ENCODE measurements around the gene GSS. TPM values are rescaled to one million over a fixed set of nuclear protein-coding genes. Genes with fewer than 3 reads are reported as not detected.

Gene GSS
- 18.3 TPM for total RNA-seq

DNA sequence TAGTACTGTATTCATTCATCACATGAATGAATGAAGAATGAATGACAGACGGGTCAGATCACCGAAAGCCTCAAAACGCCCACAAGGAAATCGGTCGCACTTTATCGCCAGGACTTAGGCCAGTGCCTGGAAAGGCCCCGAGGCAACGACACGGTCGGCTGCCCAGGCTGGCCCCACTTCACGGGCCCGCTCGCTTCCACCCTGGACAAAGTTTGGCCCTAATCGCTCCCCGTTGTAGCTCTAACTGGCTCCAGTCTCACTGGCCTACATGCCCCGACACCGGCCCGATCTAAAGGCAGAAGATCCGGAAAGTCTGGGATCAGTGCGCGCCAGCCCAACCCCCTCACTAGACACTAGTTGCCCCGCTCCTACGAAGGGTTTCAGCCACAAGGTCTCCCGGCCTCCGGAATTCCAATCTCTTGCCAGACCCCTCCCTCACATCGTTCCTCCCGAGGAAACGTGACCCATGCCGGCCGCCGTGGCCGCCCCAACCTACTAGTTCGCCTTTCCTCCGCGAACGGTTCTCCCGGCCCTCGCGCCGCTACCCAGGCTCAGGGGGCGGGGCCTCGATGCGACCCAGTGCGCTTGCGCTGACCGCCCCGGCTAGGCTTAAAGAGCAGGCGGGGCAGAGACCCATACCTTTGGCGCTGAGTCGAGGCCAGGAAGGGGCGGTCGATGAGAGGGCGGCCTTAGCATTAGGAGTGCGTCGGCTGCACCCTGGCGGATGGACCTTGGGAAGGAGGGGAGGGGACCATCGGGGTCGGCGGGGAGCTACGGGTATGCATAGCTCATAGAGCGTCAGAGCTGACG is at the start of gene GSS, which contains the start of gene MYH7B:
TSS of gene GSS (minus strand) at position 576 of the 810 bp plus-strand sequence. CDS start 3,954 bp downstream, outside the sequence.
TSS of gene MYH7B (plus strand) at position 638 of the 810 bp plus-strand sequence. CDS start 22,138 bp downstream, outside the sequence.
- Histone ChIP-seq H3K27ac (ENCODE audit: low read depth, low read length) (peak within 1 kb of the TSS; percentile 97), H3K36me3 (ENCODE audit: control insufficient read depth in 3 of 3, insufficient read depth in 3 of 3, low read length in 3 of 3) (no peaks in the 10 kb centered on the region), H3K4me3 (ENCODE audit: low read length in 3 of 3) (peak within 1 kb of the TSS; percentile 92 to 98 (median 93)), H3K9me3 (ENCODE audit: control insufficient read depth in 3 of 3, low read length in 3 of 3) (no peaks in the 10 kb centered on the region), H3K9ac (ENCODE audit: low read depth in 1 of 3, low read length in 3 of 3) (peak within 1 kb of the TSS; percentile 92 to 98 (median 93)), H3K4me1 (ENCODE audit: control insufficient read depth in 3 of 3, insufficient read depth in 3 of 3, low read length in 3 of 3) (peaks cover 30 to 33% (median 30%) of the 10 kb centered on the region in 3 donors), H3K27me3 (ENCODE audit: control insufficient read depth in 3 of 3, insufficient read depth in 3 of 3, low read length in 3 of 3) (no peaks in the 10 kb centered on the region)

DNA sequence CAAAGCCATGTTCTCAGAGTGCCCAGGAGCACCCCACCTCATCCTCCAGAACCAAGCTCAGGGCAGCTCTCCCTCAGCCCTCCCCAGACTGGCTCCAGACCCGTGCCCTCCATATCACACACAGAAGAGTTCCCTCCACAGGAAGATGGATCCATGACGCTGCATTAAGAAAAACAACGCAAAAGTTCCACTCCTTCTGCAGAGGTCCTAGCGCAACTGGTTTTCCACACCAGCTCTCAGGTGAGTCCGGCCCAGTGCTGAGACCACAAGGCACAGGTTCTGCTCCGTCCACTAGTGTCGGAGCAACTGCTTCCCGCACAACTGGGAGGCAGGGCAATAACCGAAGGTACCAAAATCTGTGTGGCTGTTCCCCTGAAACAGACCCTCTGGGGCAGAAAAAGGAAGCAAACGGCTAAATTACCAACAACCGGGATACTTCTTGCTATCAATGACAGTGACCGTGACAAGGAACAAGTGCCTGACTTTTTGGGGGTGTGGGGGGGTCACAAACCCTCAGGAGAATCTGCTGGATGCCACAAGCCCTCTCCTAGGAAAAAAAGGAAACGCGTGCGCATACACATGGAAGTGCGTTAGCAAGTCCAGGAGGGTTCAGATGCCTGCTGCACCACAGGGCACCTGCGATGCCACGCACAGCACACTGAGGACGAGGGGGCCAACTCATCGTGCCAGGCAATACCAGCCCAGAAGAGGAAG is 49.3 kb upstream of the GSS start:
- no peak overlapping the region for H3K27ac ChIP-seq (ENCODE audit: low read depth, low read length)

DNA sequence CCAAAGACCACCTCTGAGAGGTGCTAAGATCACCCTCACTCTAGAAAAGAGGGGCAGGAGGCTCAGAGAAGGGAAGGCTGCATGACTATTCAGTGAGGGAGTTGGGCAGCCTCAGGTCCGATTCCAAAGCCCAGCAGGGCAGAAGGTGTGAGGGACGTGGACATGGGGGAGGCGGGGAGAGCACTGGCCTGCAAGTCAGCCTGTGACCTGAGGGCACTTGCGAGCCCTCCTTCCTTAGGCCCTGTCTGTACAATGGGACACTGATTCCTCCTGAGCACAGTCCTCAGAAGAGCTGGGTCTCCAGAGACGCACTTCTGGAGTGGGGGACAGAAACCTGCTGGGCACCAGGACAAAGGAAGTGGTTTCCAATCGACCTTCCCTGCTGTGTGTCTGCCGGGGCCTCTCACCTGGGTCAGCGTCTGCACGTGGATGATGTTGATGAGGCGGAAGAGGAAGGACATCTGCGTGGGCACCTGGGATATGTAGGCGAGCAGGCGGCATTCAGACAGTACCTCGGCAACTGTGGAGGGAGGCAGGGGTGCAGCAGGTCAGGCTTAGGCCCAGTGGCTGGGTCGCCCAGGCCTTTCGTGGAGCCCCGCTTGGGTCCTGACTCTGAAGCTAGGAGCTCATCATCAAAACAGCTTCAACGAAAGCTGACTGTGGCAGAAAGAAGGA is 48.6 kb upstream of the GSS start:
- peak overlapping the region in 1 of 3 donors; percentile 8 for H3K9ac ChIP-seq (ENCODE audit: low read depth in 1 of 3, low read length in 3 of 3)
- H3K27ac ChIP-seq (ENCODE audit: low read depth, low read length), result no peak overlapping the region
- peaks cover 90 to 96% (median 93%) of the 10 kb centered on the region in 3 donors for H3K36me3 ChIP-seq (ENCODE audit: control insufficient read depth in 3 of 3, insufficient read depth in 3 of 3, low read length in 3 of 3)
- no peak overlapping the region for H3K4me3 ChIP-seq (ENCODE audit: low read length in 3 of 3)
- H3K27me3 ChIP-seq (ENCODE audit: control insufficient read depth in 3 of 3, insufficient read depth in 3 of 3, low read length in 3 of 3), result no peaks in the 10 kb centered on the region
- no peaks in the 10 kb centered on the region for H3K9me3 ChIP-seq (ENCODE audit: control insufficient read depth in 3 of 3, low read length in 3 of 3)
- peaks cover 8 to 24% (median 20%) of the 10 kb centered on the region in 3 donors for H3K4me1 ChIP-seq (ENCODE audit: control insufficient read depth in 3 of 3, insufficient read depth in 3 of 3, low read length in 3 of 3)

More for the DNA sequence above, 49.3 kb upstream of the GSS start:
- Histone ChIP-seq H3K36me3 (ENCODE audit: control insufficient read depth in 3 of 3, insufficient read depth in 3 of 3, low read length in 3 of 3) (peaks cover 88 to 97% (median 93%) of the 10 kb centered on the region in 3 donors), H3K4me3 (ENCODE audit: low read length in 3 of 3) (no peak overlapping the region), H3K9ac (ENCODE audit: low read depth in 1 of 3, low read length in 3 of 3) (peak overlapping the region in 1 of 3 donors; percentile 16), H3K27me3 (ENCODE audit: control insufficient read depth in 3 of 3, insufficient read depth in 3 of 3, low read length in 3 of 3) (no peaks in the 10 kb centered on the region), H3K9me3 (ENCODE audit: control insufficient read depth in 3 of 3, low read length in 3 of 3) (no peaks in the 10 kb centered on the region), H3K4me1 (ENCODE audit: control insufficient read depth in 3 of 3, insufficient read depth in 3 of 3, low read length in 3 of 3) (peaks cover 8 to 27% (median 19%) of the 10 kb centered on the region in 3 donors)

DNA sequence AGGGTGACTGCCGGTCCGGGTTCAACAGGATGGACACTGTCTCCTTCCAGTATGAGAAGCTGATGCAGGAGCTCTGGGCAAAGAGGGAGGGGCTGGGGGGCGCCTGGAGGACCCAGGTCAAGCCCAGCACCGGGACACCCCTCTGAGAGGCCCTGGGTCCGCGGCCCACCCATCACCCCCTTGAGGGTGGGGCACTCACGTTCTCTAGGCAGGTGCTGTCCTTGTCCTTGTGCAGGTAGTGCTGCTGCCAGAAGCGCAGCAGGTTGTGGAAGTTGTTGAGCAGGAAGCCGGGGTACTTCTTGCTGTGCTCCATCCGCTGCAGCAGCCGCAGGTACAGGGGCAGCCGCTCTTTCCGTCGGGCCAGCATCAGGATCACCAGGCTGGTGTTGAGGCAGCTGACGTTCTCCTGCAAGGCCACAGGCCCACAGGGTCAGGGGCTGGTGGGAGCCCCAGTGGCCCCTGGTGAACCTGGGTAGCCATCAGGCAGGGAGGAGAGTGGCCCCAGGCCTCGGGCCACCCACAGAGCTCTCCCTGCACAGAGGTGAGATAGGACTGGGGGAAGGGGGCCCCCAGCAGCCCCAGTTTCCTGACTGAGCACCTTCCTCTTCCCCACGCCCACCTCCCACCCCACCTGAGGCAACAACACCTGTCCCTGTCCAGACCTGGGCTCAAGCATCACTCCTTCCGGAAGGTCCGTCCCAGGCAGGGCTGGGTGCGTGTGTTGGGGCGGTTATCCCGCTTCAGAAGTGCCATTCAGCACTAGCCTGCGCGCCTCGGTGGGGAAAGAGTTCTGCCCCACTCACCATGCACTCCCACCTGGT is 47.8 kb upstream of the GSS start:
- no peak overlapping the region for H3K4me3 ChIP-seq (ENCODE audit: low read length in 3 of 3)
- H3K4me1 ChIP-seq (ENCODE audit: control insufficient read depth in 3 of 3, insufficient read depth in 3 of 3, low read length in 3 of 3), result peaks cover 1 to 20% (median 19%) of the 10 kb centered on the region in 3 donors
- peaks cover 93 to 95% (median 94%) of the 10 kb centered on the region in 3 donors for H3K36me3 ChIP-seq (ENCODE audit: control insufficient read depth in 3 of 3, insufficient read depth in 3 of 3, low read length in 3 of 3)
- H3K27ac ChIP-seq (ENCODE audit: low read depth, low read length), result no peak overlapping the region
- H3K9ac ChIP-seq (ENCODE audit: low read depth in 1 of 3, low read length in 3 of 3), result peak overlapping the region in 1 of 3 donors; percentile 3
- H3K9me3 ChIP-seq (ENCODE audit: control insufficient read depth in 3 of 3, low read length in 3 of 3), result no peaks in the 10 kb centered on the region
- no peaks in the 10 kb centered on the region for H3K27me3 ChIP-seq (ENCODE audit: control insufficient read depth in 3 of 3, insufficient read depth in 3 of 3, low read length in 3 of 3)

DNA sequence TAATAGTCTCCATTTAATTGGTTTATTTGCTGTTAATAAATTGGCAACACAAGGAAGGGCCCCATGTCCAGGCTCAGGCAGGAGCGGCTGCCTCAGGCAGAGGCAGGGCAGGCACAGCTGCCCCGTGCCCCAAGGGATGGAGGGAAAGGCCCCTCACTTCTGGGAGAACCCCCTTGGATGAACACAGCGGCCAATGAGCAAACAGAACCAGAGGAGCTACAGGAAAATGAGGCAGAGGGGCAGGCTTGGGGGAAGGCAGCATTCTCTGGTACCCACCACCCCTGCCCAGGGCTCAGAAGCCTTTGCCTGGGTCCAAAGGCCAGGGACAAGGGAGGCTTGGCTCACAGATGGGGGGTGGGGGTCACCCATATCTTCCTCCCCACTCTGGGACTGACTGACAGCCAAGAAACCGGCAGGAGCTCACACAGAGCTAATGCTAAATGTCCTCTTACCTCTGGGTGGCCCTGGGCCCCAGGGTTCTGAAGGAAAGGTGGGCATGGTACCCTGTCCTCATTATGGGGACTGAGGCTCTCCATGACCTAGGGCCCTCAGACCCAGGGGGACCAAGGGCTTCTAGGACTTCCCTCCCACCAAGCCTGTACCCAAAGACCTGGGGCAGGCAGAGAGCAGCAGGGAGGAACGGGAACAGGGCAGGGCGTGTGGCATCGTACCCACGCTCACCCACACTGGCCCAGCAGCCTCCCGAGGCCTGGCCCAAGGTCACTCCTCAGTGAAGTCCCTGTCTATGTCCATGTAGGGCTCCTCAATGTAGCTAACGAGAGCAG is 47.0 kb upstream of the GSS start:
- Histone ChIP-seq H3K9ac (ENCODE audit: low read depth in 1 of 3, low read length in 3 of 3) (no peak overlapping the region), H3K4me1 (ENCODE audit: control insufficient read depth in 3 of 3, insufficient read depth in 3 of 3, low read length in 3 of 3) (peaks cover 0 to 17% (median 15%) of the 10 kb centered on the region in 3 donors), H3K4me3 (ENCODE audit: low read length in 3 of 3) (no peak overlapping the region), H3K9me3 (ENCODE audit: control insufficient read depth in 3 of 3, low read length in 3 of 3) (no peaks in the 10 kb centered on the region), H3K27ac (ENCODE audit: low read depth, low read length) (no peak overlapping the region), H3K27me3 (ENCODE audit: control insufficient read depth in 3 of 3, insufficient read depth in 3 of 3, low read length in 3 of 3) (no peaks in the 10 kb centered on the region), H3K36me3 (ENCODE audit: control insufficient read depth in 3 of 3, insufficient read depth in 3 of 3, low read length in 3 of 3) (peaks cover 93 to 94% (median 94%) of the 10 kb centered on the region in 3 donors)

DNA sequence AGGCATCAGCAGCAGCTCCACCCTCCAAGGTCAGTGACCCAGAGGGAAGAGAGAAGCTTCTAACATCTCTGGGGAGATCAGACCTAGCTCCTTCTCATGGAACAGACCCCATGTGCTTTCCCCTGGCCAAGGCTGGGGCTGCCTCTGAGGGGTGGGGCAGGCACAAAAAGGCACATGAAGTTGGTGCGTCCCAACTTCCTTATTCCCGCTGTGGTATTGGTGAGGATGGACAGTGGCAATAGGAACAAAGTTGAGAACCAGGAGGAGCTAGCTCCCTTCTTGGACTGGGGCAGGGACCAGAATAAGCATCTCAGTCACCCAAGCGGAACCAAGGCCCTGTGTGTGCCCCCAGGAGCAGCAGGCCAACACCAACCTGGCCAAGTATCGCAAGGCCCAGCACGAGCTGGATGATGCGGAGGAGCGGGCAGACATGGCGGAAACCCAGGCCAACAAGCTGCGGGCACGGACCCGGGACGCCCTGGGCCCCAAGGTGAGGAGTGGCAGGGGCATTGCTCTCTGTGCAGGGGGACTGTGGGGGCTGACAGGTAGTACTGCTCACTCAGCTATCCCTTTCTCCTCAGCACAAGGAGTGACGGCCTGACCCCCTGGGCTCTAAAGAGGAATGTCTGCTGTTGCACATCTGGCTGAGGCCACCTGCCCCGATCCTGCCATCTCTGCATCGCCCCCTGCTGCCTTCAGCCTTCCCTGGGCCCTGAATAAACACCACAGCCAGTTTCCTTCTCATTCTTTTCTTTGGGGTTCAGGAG is 46.2 kb upstream of the GSS start:
- Histone ChIP-seq H3K27ac (ENCODE audit: low read depth, low read length) (no peak overlapping the region), H3K9ac (ENCODE audit: low read depth in 1 of 3, low read length in 3 of 3) (peak overlapping the region in 1 of 3 donors; percentile 25), H3K27me3 (ENCODE audit: control insufficient read depth in 3 of 3, insufficient read depth in 3 of 3, low read length in 3 of 3) (no peaks in the 10 kb centered on the region), H3K36me3 (ENCODE audit: control insufficient read depth in 3 of 3, insufficient read depth in 3 of 3, low read length in 3 of 3) (peaks cover 89 to 95% (median 93%) of the 10 kb centered on the region in 3 donors), H3K4me3 (ENCODE audit: low read length in 3 of 3) (no peak overlapping the region), H3K9me3 (ENCODE audit: control insufficient read depth in 3 of 3, low read length in 3 of 3) (no peaks in the 10 kb centered on the region), H3K4me1 (ENCODE audit: control insufficient read depth in 3 of 3, insufficient read depth in 3 of 3, low read length in 3 of 3) (peaks cover 0 to 17% (median 13%) of the 10 kb centered on the region in 3 donors)

DNA sequence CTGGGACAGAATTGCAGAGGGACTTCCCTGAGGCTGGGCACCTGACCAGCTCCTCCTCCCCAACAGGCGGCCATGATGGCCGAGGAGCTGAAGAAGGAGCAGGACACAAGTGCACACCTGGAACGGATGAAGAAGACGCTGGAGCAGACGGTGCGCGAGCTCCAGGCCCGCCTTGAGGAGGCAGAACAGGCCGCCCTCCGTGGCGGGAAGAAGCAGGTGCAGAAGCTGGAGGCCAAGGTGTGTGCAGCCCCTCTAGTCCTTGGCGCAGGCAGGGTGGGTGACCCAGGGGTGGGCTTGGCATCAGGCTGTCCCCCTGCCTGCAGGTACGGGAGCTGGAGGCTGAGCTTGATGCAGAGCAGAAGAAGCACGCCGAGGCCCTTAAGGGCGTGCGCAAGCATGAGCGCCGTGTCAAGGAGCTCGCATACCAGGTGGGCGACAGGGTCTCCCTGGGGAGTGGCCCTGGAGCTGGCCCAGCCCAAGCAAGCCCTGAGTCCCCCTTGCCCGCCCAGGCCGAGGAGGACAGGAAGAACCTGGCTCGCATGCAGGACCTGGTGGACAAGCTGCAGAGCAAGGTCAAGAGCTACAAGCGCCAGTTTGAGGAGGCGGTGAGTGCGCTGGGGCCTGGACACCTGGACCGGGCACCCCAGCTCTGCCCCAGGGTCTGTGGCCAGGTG is 45.5 kb upstream of the GSS start:
- H3K4me3 ChIP-seq (ENCODE audit: low read length in 3 of 3), result no peak overlapping the region
- H3K27ac ChIP-seq (ENCODE audit: low read depth, low read length), result no peak overlapping the region
- H3K4me1 ChIP-seq (ENCODE audit: control insufficient read depth in 3 of 3, insufficient read depth in 3 of 3, low read length in 3 of 3), result peaks cover 0 to 17% (median 13%) of the 10 kb centered on the region in 3 donors
- no peak overlapping the region for H3K9ac ChIP-seq (ENCODE audit: low read depth in 1 of 3, low read length in 3 of 3)
- peaks cover 87 to 94% (median 93%) of the 10 kb centered on the region in 3 donors for H3K36me3 ChIP-seq (ENCODE audit: control insufficient read depth in 3 of 3, insufficient read depth in 3 of 3, low read length in 3 of 3)
- H3K9me3 ChIP-seq (ENCODE audit: control insufficient read depth in 3 of 3, low read length in 3 of 3), result no peaks in the 10 kb centered on the region
- no peaks in the 10 kb centered on the region for H3K27me3 ChIP-seq (ENCODE audit: control insufficient read depth in 3 of 3, insufficient read depth in 3 of 3, low read length in 3 of 3)
